H9 (cell line): ENCODE measurements around the gene TARM1. TPM values are rescaled to one million over a fixed set of nuclear protein-coding genes. Genes with fewer than 3 reads are reported as not detected.

Experiments
- DNase-seq: peaks from one replicate; pipeline ENCODE4 v3.0.0-alpha.2; 2017
- H2AFZ ChIP-seq: one replicate; pipeline ENCODE4 v1.6.1; 2013; ENCODE audit warnings: mild to moderate bottlenecking, low read length, control low read depth, moderate library complexity
- H2AK5ac ChIP-seq: 2 replicates; pipeline ENCODE4 v1.6.1; 2013; ENCODE audit warnings: low read length, control low read depth, mixed read lengths; ENCODE audit not compliant: insufficient read length
- H2BK120ac ChIP-seq: one replicate; pipeline ENCODE4 v1.6.1; 2013; ENCODE audit warnings: low read depth, mild to moderate bottlenecking, low read length, control low read depth, inconsistent platforms; ENCODE audit not compliant: poor library complexity, severe bottlenecking
- H2BK12ac ChIP-seq: 2 replicates; pipeline ENCODE4 v1.6.1; 2013; ENCODE audit warnings: low read length, control low read depth, mixed read lengths, low read depth; ENCODE audit not compliant: insufficient read length
- H2BK15ac ChIP-seq: 2 replicates; pipeline ENCODE4 v1.6.1; 2013; ENCODE audit warnings: low read depth, low read length, control low read depth
- H2BK20ac ChIP-seq: one replicate; pipeline ENCODE4 v1.6.1; 2013; ENCODE audit warnings: low read depth, mild to moderate bottlenecking, low read length, control low read depth, inconsistent platforms; ENCODE audit not compliant: poor library complexity, severe bottlenecking
- H2BK5ac ChIP-seq: 2 replicates; pipeline ENCODE4 v1.6.1; 2013; ENCODE audit warnings: low read length, control low read depth, mixed read lengths; ENCODE audit not compliant: insufficient read length
- H3K14ac ChIP-seq: 2 replicates; pipeline ENCODE4 v1.6.1; 2013; ENCODE audit warnings: low read length, control low read depth; ENCODE audit not compliant: insufficient read depth
- H3K18ac ChIP-seq: 2 replicates; pipeline ENCODE4 v1.6.1; 2013; ENCODE audit warnings: low read depth, mild to moderate bottlenecking, mixed read lengths, low read length, control low read depth; ENCODE audit not compliant: insufficient read length
- H3K23ac ChIP-seq: 2 replicates; pipeline ENCODE4 v1.6.1; 2013; ENCODE audit warnings: low read length, control low read depth, mixed read lengths, low read depth; ENCODE audit not compliant: insufficient read length
- H3K23me2 ChIP-seq: 2 replicates; pipeline ENCODE4 v1.6.1; 2013; ENCODE audit warnings: low read depth, mild to moderate bottlenecking, mixed read lengths, low read length, control low read depth; ENCODE audit not compliant: insufficient read length, poor library complexity, severe bottlenecking
- H3K27ac ChIP-seq: 2 replicates; pipeline ENCODE4 v1.5.1; 2013; ENCODE audit warnings: low read length, control low read depth, mixed read lengths, low read depth; ENCODE audit not compliant: insufficient read length
- H3K27me3 ChIP-seq: 2 replicates; pipeline ENCODE4 v1.6.1; 2013; ENCODE audit warnings: low read length, control low read depth, inconsistent platforms; ENCODE audit not compliant: insufficient read depth
- H3K4ac ChIP-seq: 2 replicates; pipeline ENCODE4 v1.6.1; 2013; ENCODE audit warnings: low read depth, mild to moderate bottlenecking, control low read depth, inconsistent platforms, low read length, moderate library complexity
- H3K4me1 ChIP-seq: 2 replicates; pipeline ENCODE4 v1.6.1; 2013; ENCODE audit warnings: low read length, control low read depth, inconsistent platforms; ENCODE audit not compliant: insufficient read depth
- H3K4me2 ChIP-seq: 2 replicates; pipeline ENCODE4 v1.6.1; 2013; ENCODE audit warnings: low read length, control low read depth, mixed read lengths; ENCODE audit not compliant: insufficient read length, insufficient read depth
- H3K56ac ChIP-seq: 2 replicates; pipeline ENCODE4 v1.6.1; 2013; ENCODE audit warnings: low read depth, mild to moderate bottlenecking, mixed read lengths, low read length, control low read depth; ENCODE audit not compliant: insufficient read length
- H3K79me1 ChIP-seq: 2 replicates; pipeline ENCODE4 v1.6.1; 2013; ENCODE audit warnings: low read depth, mild to moderate bottlenecking, moderate library complexity, low read length, control low read depth, inconsistent platforms; ENCODE audit not compliant: insufficient read depth, poor library complexity, severe bottlenecking
- H3K79me2 ChIP-seq: 2 replicates; pipeline ENCODE4 v1.6.1; 2013; ENCODE audit warnings: low read length, control low read depth, inconsistent platforms; ENCODE audit not compliant: insufficient read depth
- H3K9ac ChIP-seq: 2 replicates; pipeline ENCODE4 v1.6.1; 2013; ENCODE audit warnings: low read length, control low read depth, mixed read lengths; ENCODE audit not compliant: insufficient read length; ENCODE audit errors: extremely low read depth
- H3K9me3 ChIP-seq: one replicate; pipeline ENCODE4 v1.6.1; 2013; ENCODE audit warnings: low read depth, low read length, inconsistent platforms; ENCODE audit not compliant: control insufficient read depth
- H3T11ph ChIP-seq: one replicate; pipeline ENCODE4 v1.6.1; 2013; ENCODE audit warnings: mild to moderate bottlenecking, low read length, control low read depth, inconsistent platforms
- H4K20me1 ChIP-seq: one replicate; pipeline ENCODE4 v1.6.1; 2013; ENCODE audit not compliant: control insufficient read depth, insufficient read length, insufficient read depth
- H4K5ac ChIP-seq: 2 replicates; pipeline ENCODE4 v1.6.1; 2013; ENCODE audit warnings: low read depth, mild to moderate bottlenecking, mixed read lengths, low read length, control low read depth; ENCODE audit not compliant: insufficient read length
- H4K8ac ChIP-seq: replicated peaks from 2 replicates; pipeline ENCODE4 v1.6.1; 2013; ENCODE audit warnings: low read length, control low read depth, mixed read lengths, low read depth; ENCODE audit not compliant: insufficient read length
- H4K91ac ChIP-seq: 2 replicates; pipeline ENCODE4 v1.6.1; 2013; ENCODE audit warnings: low read depth, mild to moderate bottlenecking, moderate library complexity, mixed read lengths, low read length, control low read depth; ENCODE audit not compliant: insufficient read length
- H3K27ac Mint-ChIP-seq, 3 experiments: 2 replicates in 2 of 3; 3 replicates in 1 of 3; pipeline ENCODE4 v1.8.0; 2020 to 2021; ENCODE audit warnings: mixed read lengths in 3 of 3, mild to moderate bottlenecking in 1 of 3, moderate library complexity in 1 of 3
- H3K27me3 Mint-ChIP-seq: 2 replicates; pipeline ENCODE4 v1.8.0; 2021; ENCODE audit warnings: low read depth, mild to moderate bottlenecking, moderate library complexity, mixed read lengths
- H3K36me3 Mint-ChIP-seq, 3 experiments: 2 replicates in 2 of 3; 3 replicates in 1 of 3; pipeline ENCODE4 v1.8.0; 2020 to 2021; ENCODE audit warnings: low read depth in 3 of 3, mixed read lengths in 3 of 3; ENCODE audit not compliant: insufficient read depth in 1 of 3
- H3K4me1 Mint-ChIP-seq, 2 experiments: 2 replicates each; pipeline ENCODE4 v1.8.0; 2020; ENCODE audit warnings: mixed read lengths in 2 of 2
- H3K4me3 Mint-ChIP-seq, 2 experiments: 2 replicates in 1 of 2; 3 replicates in 1 of 2; pipeline ENCODE4 v1.8.0; 2020 to 2021; ENCODE audit warnings: mild to moderate bottlenecking in 2 of 2, mixed read lengths in 2 of 2, moderate library complexity in 1 of 2
- H3K9me3 Mint-ChIP-seq, 2 experiments: 2 replicates in 1 of 2; 3 replicates in 1 of 2; pipeline ENCODE4 v1.8.0; 2020; ENCODE audit warnings: mild to moderate bottlenecking in 2 of 2, mixed read lengths in 2 of 2, moderate library complexity in 1 of 2
- WGBS: extraction: QIAGEN DNeasy Blood & Tissue Kit; methylation state at CpG from one replicate; pipeline ENCODE4 v1.1.7; 2013; ENCODE audit warnings: missing lambda C conversion rate, low lambda C conversion rate, mixed read lengths; ENCODE audit not compliant: insufficient read length; ENCODE audit errors: extremely low coverage; 5-methylcytosine and 5-hydroxymethylcytosine counted together
- total RNA-seq: library from RNA; stranded (reverse); gene quantifications from 2 replicates; pipeline ENCODE4 v1.2.1, GENCODE V29; 2021
- TF ChIP-seq, protein P1 (sequence below): fragments of 200-600 bp; sonication (generic); conservative IDR thresholded peaks from 3 replicates; pipeline ENCODE4 v1.8.0; 2021; ENCODE audit warnings: antibody characterized with exemption, mild to moderate bottlenecking

The TARM1 gene
- total RNA-seq, 1 experiment from 2014 or later, result not detected

- H3K9me3 Mint-ChIP-seq, result peaks cover 6 to 7% of the 10 kb centered on the region in 2 experiments; a peak in 4 of 5 replicates
- H2BK120ac ChIP-seq, result no peak overlapping the region
- H3T11ph ChIP-seq, result no peak overlapping the region
- H3K27ac Mint-ChIP-seq, result no peak overlapping the region
- peaks cover 4% of the 10 kb centered on the region for H3K79me1 ChIP-seq
- H3K27me3 Mint-ChIP-seq, result peaks cover 1% of the 10 kb centered on the region; the same call in 1 of the 2 replicates
- TF ChIP-seq, protein P1, sequence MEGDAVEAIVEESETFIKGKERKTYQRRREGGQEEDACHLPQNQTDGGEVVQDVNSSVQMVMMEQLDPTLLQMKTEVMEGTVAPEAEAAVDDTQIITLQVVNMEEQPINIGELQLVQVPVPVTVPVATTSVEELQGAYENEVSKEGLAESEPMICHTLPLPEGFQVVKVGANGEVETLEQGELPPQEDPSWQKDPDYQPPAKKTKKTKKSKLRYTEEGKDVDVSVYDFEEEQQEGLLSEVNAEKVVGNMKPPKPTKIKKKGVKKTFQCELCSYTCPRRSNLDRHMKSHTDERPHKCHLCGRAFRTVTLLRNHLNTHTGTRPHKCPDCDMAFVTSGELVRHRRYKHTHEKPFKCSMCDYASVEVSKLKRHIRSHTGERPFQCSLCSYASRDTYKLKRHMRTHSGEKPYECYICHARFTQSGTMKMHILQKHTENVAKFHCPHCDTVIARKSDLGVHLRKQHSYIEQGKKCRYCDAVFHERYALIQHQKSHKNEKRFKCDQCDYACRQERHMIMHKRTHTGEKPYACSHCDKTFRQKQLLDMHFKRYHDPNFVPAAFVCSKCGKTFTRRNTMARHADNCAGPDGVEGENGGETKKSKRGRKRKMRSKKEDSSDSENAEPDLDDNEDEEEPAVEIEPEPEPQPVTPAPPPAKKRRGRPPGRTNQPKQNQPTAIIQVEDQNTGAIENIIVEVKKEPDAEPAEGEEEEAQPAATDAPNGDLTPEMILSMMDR, result no peak
- H4K5ac ChIP-seq, result no peak overlapping the region
- H3K4me2 ChIP-seq, result no peak overlapping the region
- no peak overlapping the region for H2AFZ ChIP-seq
- H3K4me1 Mint-ChIP-seq, result no peaks in the 10 kb centered on the region
- no peak overlapping the region for H3K23ac ChIP-seq
- H2BK5ac ChIP-seq, result no peak overlapping the region
- peaks cover 4% of the 10 kb centered on the region for H3K23me2 ChIP-seq
- peaks cover 34 to 77% (median 63%) of the 10 kb centered on the region in 3 experiments; a peak in 6 of 7 replicates for H3K36me3 Mint-ChIP-seq
- H2AK5ac ChIP-seq, result no peak overlapping the region
- no peaks in the 10 kb centered on the region for H3K79me2 ChIP-seq
- DNase-seq, result no peak
- H2BK12ac ChIP-seq, result no peak overlapping the region
- H3K18ac ChIP-seq, result no peak overlapping the region
- no peak overlapping the region for H3K4ac ChIP-seq
- no peaks in the 10 kb centered on the region for H3K27me3 ChIP-seq
- peaks cover 4% of the 10 kb centered on the region for H3K9me3 ChIP-seq
- H2BK15ac ChIP-seq, result no peak overlapping the region
- no peak overlapping the region for H3K14ac ChIP-seq
- H4K91ac ChIP-seq, result no peak overlapping the region
- H3K9ac ChIP-seq, result no peak overlapping the region
- peaks cover 3% of the 10 kb centered on the region for H4K20me1 ChIP-seq
- no peaks in the 10 kb centered on the region for H3K4me1 ChIP-seq
- H2BK20ac ChIP-seq, result no peak overlapping the region
- H3K56ac ChIP-seq, result no peak overlapping the region
- no peak overlapping the region for H3K4me3 Mint-ChIP-seq
- WGBS, result no CpG with 5 or more reads among the region's 41 CpGs
- H4K8ac ChIP-seq, result no peak overlapping the region
- H3K27ac ChIP-seq, result no peak overlapping the region
These were observed 47.8 kb upstream of the TARM1 start for GRCh38 chr19:54128796-54129616.
